H1 (cell line): ENCODE data around the gene ZBED1. TPM values are rescaled to one million over a fixed set of nuclear protein-coding genes. Genes with fewer than 3 reads are reported as not detected.

Experiments used
- CEBPB ChIP-seq: IDR thresholded peaks from 2 replicates; pipeline ENCODE4 v1.6.1; 2012; ENCODE audit warnings: low read depth, low read length
- CTBP2 ChIP-seq: IDR thresholded peaks from 2 replicates; pipeline ENCODE4 v1.7.0; 2011; ENCODE audit warnings: borderline replicate concordance, mild to moderate bottlenecking, moderate library complexity, mixed read lengths, low read length; ENCODE audit not compliant: insufficient read depth, insufficient read length
- KDM1A ChIP-seq: fragments of 200-600, 300-600 bp; sonication (generic); IDR thresholded peaks from 2 replicates; pipeline ENCODE4 v1.7.1; 2016; ENCODE audit warnings: mild to moderate bottlenecking, low read length, borderline replicate concordance
- PHF8 ChIP-seq: fragments of 200-600 bp; sonication (generic); conservative IDR thresholded peaks from 2 replicates; pipeline ENCODE4 v1.7.1; 2012; ENCODE audit warnings: low read depth, mild to moderate bottlenecking, inconsistent platforms, low read length, moderate library complexity
- POLR2A ChIP-seq, 2 experiments: IDR thresholded peaks; 1 replicate in 1 of 2; 2 replicates in 1 of 2; pipeline ENCODE4 v1.6.1; 2011; ENCODE audit warnings: low read depth in 2 of 2, low read length in 2 of 2, mild to moderate bottlenecking in 2 of 2; ENCODE audit errors: control extremely low read depth in 1 of 2
- SIN3A ChIP-seq, 2 experiments: IDR thresholded peaks in 1 of 2; conservative IDR thresholded peaks in 1 of 2; 2 replicates each; pipeline ENCODE4 v1.6.1; 2011 to 2012; ENCODE audit warnings: low read length in 2 of 2, improper control_type of control experiment in 1 of 2, low read depth in 1 of 2, mild to moderate bottlenecking in 1 of 2
- SRF ChIP-seq: IDR thresholded peaks from 2 replicates; pipeline ENCODE4 v1.6.1; 2011; ENCODE audit warnings: mild to moderate bottlenecking, low read depth, low read length, moderate library complexity
- TEAD4 ChIP-seq: IDR thresholded peaks from 2 replicates; pipeline ENCODE4 v1.6.1; 2012; ENCODE audit warnings: low read depth, low read length, inconsistent platforms, mixed read lengths
- polyA plus RNA-seq, 7 experiments: library from polyadenylated mRNA; depleted of rRNA in 3 of 7; stranded (reverse) in 5 of 7; unstranded in 2 of 7; fragments of >200 nt in 5 of 7; fragments of 200-250 nt in 2 of 7; gene quantifications; 1 replicate in 5 of 7; 2 replicates in 1 of 7; 4 replicates in 1 of 7; pipeline versions ENCODE4 v1.2.1 to v1.2.3, GENCODE V29; 2011 to 2013; ENCODE audit warnings: missing spikeins in 2 of 7, mixed read lengths in 2 of 7
- total RNA-seq: library from RNA; stranded (reverse); fragmentation: NEBNext Ultra II Directional; extraction: Animal tissue kit (Norgen Biotek cat#: 25700); gene quantifications from 2 replicates; pipeline ENCODE4 v1.2.1, GENCODE V29; 2021
- TF ChIP-seq, protein P1 (sequence below): IDR thresholded peaks from 2 replicates; pipeline ENCODE4 v1.6.1; 2011; ENCODE audit warnings: low read depth, mild to moderate bottlenecking, low read length; ENCODE audit not compliant: insufficient read depth

Gene ZBED1
- total and polyA plus RNA-seq, 2 of the 8 experiments (the other 6 are each of a cell fraction or from before 2014, with no cell fraction given): 28.5 to 45.8 TPM

DNA sequence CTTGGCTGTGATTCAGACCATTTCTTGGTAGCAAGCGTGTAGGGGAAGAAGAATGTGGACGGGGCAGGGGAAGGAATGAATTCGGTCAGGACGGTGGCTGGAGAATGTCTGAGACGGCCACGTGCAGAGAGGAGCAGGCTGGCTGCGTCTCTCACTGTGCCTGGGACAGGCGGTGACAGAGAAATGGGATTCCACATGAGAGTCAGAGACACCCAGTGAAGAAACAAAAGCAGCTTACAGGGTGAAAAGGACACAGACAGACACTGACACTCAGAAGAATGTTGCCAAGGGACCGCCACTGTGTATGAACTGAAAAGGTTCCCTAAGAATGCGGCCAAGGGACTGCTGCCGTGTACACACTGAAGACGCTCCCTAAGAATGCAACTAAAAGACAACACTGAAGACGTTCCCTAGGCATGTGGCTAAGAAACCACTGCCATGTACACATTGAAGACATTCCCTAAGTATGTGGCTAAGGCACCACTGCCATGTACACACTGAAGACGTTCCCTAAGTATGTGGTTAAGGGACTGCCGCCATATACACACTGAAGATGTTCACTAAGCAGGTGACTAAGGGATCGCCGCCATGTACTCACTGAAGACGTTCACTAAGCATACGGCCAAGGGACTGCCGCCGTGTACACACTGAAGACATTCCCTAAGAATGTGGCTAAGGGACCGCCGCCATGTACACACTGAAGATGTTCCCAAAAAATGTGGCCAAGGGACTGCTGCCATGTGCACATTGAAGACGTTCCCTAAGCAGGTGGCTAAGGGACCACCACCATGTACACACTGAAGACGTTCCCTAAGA, 49.1 kb downstream of the ZBED1 start (continued):
- TF ChIP-seq, protein P1, sequence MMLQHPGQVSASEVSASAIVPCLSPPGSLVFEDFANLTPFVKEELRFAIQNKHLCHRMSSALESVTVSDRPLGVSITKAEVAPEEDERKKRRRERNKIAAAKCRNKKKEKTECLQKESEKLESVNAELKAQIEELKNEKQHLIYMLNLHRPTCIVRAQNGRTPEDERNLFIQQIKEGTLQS: no peak
- no peak for TF ChIP-seq SIN3A (conservative IDR thresholded peaks at IDR 0.05 in 1 of 2, IDR thresholded peaks at IDR 0.05 in 1 of 2; ENCODE audit: low read depth in 1 of 2, low read length in 2 of 2)
- peak; percentile 81 for TF ChIP-seq TEAD4
- TF ChIP-seq CTBP2: no peak
- peak; percentile 98 for TF ChIP-seq KDM1A
- no peak for TF ChIP-seq CEBPB
- TF ChIP-seq PHF8: no peak
- TF ChIP-seq SRF: no peak
- TF ChIP-seq POLR2A (IDR thresholded peaks at IDR 0.05; ENCODE audit: control extremely low read depth in 1 of 2, low read depth in 2 of 2, low read length in 2 of 2): no peak
- TF ChIP-seq, all 59 proteins: peak for 8
